GM12865 (cell line): Measurements from ENCODE around the gene CAPN13.
A peak's percentile ranks its signal among the peaks of the same experiment; 100 is the strongest.

Source experiments
- DNase-seq: peaks from one replicate; pipeline ENCODE4 v3.0.0; 2010; ENCODE audit warnings: low read depth
- H3K4me3 ChIP-seq: 2 replicates; pipeline ENCODE4 v1.5.1; 2011; ENCODE audit warnings: mild to moderate bottlenecking, low read depth, low read length, control low read depth
- TF ChIP-seq, protein P1 (sequence below): IDR thresholded peaks from 2 replicates; pipeline ENCODE4 v1.5.1; 2011; ENCODE audit warnings: low read length, control low read depth, low read depth, inconsistent platforms; ENCODE audit not compliant: insufficient read depth; ENCODE audit errors: missing control alignments

The CAPN13 gene

DNA sequence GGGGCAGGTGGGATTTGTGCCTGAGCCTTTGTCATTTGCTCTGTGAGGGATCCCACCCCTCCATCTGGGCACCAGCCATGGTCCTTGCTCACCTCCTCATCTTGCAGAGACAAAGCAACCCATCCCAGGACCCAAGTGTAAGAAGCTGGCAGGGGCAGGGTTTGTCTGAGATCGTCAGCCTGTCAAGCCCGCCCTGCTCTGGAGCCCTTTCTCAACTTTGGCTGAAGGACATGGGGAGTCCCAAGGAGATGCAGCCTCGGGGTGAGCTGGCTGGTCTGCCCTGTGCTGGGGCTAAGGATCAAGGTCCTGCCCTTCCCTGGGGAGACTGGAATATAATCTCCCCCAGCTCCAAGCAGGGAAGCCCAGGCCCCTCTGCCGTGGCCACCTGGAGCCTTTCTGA lies 86.0 kb downstream of the CAPN13 start:
- no peak for DNase-seq
- TF ChIP-seq, protein P1, sequence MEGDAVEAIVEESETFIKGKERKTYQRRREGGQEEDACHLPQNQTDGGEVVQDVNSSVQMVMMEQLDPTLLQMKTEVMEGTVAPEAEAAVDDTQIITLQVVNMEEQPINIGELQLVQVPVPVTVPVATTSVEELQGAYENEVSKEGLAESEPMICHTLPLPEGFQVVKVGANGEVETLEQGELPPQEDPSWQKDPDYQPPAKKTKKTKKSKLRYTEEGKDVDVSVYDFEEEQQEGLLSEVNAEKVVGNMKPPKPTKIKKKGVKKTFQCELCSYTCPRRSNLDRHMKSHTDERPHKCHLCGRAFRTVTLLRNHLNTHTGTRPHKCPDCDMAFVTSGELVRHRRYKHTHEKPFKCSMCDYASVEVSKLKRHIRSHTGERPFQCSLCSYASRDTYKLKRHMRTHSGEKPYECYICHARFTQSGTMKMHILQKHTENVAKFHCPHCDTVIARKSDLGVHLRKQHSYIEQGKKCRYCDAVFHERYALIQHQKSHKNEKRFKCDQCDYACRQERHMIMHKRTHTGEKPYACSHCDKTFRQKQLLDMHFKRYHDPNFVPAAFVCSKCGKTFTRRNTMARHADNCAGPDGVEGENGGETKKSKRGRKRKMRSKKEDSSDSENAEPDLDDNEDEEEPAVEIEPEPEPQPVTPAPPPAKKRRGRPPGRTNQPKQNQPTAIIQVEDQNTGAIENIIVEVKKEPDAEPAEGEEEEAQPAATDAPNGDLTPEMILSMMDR, result no peak

DNA sequence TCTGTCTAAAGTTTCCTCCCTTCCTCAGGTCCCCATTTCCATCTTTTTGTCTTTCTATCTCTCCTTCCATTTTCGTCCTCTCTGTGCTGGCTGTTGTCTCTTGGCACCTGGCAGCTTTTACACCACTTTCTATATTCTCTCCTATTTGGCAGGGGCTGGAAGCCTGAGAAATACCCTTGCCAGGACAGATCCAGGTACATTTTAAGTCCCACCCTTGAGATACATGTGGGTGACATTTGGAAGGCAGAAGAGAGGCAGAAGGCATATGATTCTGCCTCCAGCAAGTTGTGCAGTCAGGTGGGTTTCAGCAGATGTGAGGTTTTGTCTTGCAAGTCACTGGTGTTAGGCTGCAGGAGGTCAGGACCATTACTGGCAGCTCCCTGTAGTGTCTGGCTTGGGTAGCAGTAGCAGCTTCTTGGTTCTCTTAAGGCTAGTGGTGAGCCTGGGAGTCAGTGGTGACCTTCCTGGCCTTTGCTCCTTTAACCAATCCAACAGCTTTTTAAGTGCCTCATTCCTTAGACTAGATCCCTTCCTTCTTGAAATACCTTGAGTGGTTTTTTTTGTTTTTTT lies 90.1 kb downstream of the CAPN13 start:
- DNase-seq, result no peak
- TF ChIP-seq, protein P1, result no peak
- H3K4me3 ChIP-seq, result no peak overlapping the region

More for the DNA sequence above, 86.0 kb downstream of the CAPN13 start:
- no peak overlapping the region for H3K4me3 ChIP-seq

DNA sequence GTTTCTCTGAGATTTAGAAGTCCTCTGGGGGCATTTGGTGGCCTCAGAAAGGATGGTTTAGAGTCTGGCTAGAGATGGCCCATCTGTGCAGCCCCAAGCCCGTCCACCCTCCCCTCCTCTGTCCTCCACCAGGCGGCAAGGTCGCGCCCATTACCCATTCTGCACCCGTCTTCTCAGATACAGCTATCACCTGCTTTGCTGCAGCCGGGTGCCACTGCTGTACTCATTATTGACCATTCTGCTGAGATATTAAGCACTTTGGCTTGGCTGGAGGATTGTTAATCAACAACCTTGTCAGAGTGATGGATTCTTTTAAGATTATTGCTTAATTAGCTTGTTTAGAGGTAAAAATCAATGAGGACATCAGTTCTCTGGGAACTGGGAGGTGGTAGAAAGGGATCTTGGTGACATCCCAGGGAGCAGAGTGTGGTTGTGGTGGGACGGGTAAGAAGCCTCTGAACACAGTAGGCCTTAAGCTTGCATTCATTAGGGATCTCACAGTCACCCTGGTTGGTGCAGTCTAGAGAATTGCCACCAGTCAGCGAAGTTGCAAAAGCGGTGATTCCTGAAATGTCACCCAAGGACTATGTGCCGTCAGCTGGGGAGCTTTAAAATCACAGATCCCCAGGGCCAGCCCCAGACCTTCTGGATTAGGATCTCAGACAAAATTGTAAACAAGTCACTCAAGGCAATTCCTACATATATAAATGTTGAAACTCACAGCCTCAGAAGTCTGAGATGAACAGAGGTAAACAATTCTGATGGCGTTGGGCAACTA lies 90.9 kb downstream of the CAPN13 start:
- no peak for DNase-seq
- H3K4me3 ChIP-seq, result no peak overlapping the region
- TF ChIP-seq, protein P1, result no peak

DNA sequence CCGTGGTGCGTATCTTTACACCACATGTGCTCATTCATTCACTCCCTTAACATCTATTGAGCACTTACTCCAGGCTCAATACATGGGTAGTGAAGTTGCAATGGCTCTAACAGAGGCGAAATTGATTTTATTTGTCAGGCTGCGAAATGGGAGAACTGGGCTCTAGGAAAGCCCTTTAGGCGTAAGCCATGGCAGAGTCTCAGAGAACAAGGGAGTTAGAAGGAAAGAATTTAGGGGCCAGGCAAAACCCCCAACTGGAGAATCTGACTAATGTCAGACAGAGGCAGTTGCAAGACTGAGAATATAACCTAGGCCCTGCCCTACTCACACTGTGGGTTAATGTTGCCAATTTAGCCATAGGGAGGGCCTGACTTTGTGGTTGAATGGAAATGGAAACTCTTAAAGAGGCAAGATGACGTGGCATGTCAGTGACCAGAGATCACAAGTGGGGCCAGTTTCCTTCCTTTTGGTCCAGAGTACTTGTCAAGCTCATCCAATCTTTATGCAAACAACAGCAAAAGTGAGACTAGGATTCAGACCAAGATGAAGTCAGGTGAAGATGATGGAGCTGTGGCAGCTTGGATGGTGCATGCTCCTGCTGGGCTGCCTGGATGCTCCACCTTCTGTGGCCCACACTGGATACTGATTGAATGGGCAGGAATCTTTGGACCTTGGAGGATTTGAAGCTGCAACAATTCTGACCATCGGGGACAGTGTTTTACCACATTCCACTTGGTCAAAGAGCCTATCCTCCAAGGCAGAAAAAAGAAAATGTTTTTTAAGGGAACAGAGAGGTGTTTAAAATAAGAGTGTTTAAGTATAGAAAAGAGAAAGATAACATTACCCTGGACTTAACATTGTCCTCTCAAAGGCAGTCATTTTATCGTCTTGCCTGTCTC lies 92.2 kb downstream of the CAPN13 start:
- TF ChIP-seq, protein P1, result no peak
- DNase-seq, result peak; percentile 45
- H3K4me3 ChIP-seq, result no peak overlapping the region

DNA sequence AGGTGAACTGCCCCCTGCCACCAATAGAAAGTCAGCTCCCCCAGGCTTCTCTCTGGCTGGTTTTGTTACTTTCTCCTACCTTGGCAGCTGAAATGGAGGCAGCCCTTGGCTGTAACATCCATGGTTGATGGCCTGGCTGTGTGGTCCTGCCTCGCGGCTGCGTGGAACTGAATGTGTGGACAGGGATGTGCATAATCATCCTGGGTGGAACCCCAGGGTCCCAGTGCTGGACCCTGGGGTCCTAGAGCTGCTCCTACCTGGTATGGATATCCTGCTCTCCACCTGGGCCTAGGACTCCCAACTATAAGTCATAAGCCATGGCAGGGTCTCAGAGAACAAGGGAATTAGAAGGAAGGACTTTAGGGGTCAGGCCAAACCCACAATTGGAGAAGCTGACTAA lies 93.5 kb downstream of the CAPN13 start:
- H3K4me3 ChIP-seq, result no peak overlapping the region
- TF ChIP-seq, protein P1, result no peak
- DNase-seq, result no peak

DNA sequence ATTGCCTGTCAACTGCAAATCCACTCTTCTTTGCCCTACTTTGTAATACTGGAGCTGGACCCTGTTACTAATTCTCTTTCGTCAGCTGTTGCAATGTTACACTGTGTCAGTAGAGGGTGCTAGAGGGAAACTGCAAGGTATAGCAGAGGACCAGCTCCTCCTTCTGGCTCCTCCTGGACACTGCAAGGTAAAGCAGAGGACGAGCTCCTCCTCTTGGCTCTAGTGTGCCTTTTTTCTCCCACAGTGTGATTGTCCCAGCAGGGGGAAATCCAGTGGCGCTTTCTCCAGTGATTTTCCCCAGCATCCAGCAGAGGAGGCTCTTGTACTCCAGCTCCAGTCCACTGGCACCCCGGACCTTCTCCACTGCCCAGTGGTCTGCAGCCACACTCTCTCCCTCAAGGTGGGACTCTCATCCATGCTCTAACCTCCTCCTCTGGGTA lies 95.6 kb downstream of the CAPN13 start:
- peak; percentile 90 for DNase-seq
- TF ChIP-seq, protein P1, result peak; percentile 100
- H3K4me3 ChIP-seq, result no peak overlapping the region
